A549 (cell line): ENCODE data around the gene MPP3.

Experiments
- BHLHE40 ChIP-seq: IDR thresholded peaks from 2 replicates; pipeline ENCODE4 v1.6.1; 2012; ENCODE audit warnings: low read depth, low read length, inconsistent platforms
- CHD4 ChIP-seq: fragments of 200-600 bp; sonication (generic); IDR thresholded peaks from 2 replicates; pipeline ENCODE4 v1.6.1; 2016; ENCODE audit warnings: antibody characterized with exemption, mild to moderate bottlenecking, borderline replicate concordance
- EHMT2 ChIP-seq: fragments of 200-600 bp; sonication (generic); IDR thresholded peaks from 2 replicates; pipeline ENCODE4 v1.6.1; 2016; ENCODE audit warnings: antibody characterized with exemption, low read depth, mild to moderate bottlenecking, moderate library complexity
- EP300 ChIP-seq, 2 experiments: fragments of >200 bp; sonication (Bioruptor Twin); formaldehyde crosslinking; IDR thresholded peaks; 2 replicates in 1 of 2; 3 replicates in 1 of 2; pipeline ENCODE4 v1.6.1; 2016 to 2017
- HOXB13 ChIP-seq: fragments of 250-450 bp; sonication (Bioruptor Pico); IDR thresholded peaks from 2 replicates; pipeline ENCODE4 v1.5.0; 2020; ENCODE audit warnings: low read depth, mild to moderate bottlenecking, moderate library complexity
- JUN ChIP-seq, 2 experiments: fragments of >200 bp; sonication (Bioruptor Twin); formaldehyde crosslinking; IDR thresholded peaks; 2 replicates in 1 of 2; 3 replicates in 1 of 2; pipeline ENCODE4 v1.6.1; 2016 to 2017
- JUNB ChIP-seq: fragments of >200 bp; sonication (Bioruptor Twin); formaldehyde crosslinking; IDR thresholded peaks from 2 replicates; pipeline ENCODE4 v1.6.1; 2016
- NR3C1 ChIP-seq: fragments of >200 bp; sonication (Bioruptor Twin); formaldehyde crosslinking; IDR thresholded peaks from 3 replicates; pipeline ENCODE4 v1.6.1; 2017
- POLR2A ChIP-seq: IDR thresholded peaks from 2 replicates; pipeline ENCODE4 v1.6.1; 2012; ENCODE audit warnings: mild to moderate bottlenecking, low read length
- RAD21 ChIP-seq, 2 experiments: fragments of >200 bp in 1 of 2; sonication (Bioruptor Twin) in 1 of 2; formaldehyde crosslinking in 1 of 2; IDR thresholded peaks in 1 of 2; conservative IDR thresholded peaks in 1 of 2; 2 replicates in 1 of 2; 3 replicates in 1 of 2; pipeline ENCODE4 v1.6.1; 2012 to 2018; ENCODE audit warnings: inconsistent platforms in 1 of 2
- REST ChIP-seq: fragments of 200-600 bp; sonication (generic); IDR thresholded peaks from 2 replicates; pipeline ENCODE4 v1.6.1; 2016; ENCODE audit warnings: antibody characterized with exemption, mild to moderate bottlenecking, moderate library complexity
- RFX5 ChIP-seq: fragments of 450-650 bp; IDR thresholded peaks from 2 replicates; pipeline ENCODE4 v1.7.1; 2014; ENCODE audit warnings: antibody characterized with exemption, mild to moderate bottlenecking, moderate library complexity
- TF ChIP-seq, protein P1 (sequence below): fragments of >200 bp; sonication (Bioruptor Twin); formaldehyde crosslinking; IDR thresholded peaks from 3 replicates; pipeline ENCODE4 v1.5.1; 2016

- TF ChIP-seq, protein P1, sequence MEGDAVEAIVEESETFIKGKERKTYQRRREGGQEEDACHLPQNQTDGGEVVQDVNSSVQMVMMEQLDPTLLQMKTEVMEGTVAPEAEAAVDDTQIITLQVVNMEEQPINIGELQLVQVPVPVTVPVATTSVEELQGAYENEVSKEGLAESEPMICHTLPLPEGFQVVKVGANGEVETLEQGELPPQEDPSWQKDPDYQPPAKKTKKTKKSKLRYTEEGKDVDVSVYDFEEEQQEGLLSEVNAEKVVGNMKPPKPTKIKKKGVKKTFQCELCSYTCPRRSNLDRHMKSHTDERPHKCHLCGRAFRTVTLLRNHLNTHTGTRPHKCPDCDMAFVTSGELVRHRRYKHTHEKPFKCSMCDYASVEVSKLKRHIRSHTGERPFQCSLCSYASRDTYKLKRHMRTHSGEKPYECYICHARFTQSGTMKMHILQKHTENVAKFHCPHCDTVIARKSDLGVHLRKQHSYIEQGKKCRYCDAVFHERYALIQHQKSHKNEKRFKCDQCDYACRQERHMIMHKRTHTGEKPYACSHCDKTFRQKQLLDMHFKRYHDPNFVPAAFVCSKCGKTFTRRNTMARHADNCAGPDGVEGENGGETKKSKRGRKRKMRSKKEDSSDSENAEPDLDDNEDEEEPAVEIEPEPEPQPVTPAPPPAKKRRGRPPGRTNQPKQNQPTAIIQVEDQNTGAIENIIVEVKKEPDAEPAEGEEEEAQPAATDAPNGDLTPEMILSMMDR = no peak
- TF ChIP-seq RFX5 = no peak
- no peak for TF ChIP-seq HOXB13 (CRISPR knock-in tag)
- TF ChIP-seq RAD21 (conservative IDR thresholded peaks at IDR 0.05 in 1 of 2, IDR thresholded peaks at IDR 0.05 in 1 of 2) = no peak
- no peak for TF ChIP-seq JUN (IDR thresholded peaks at IDR 0.05)
- TF ChIP-seq CHD4 = no peak
- TF ChIP-seq NR3C1 = no peak
- TF ChIP-seq EP300 (IDR thresholded peaks at IDR 0.05) = no peak
- TF ChIP-seq BHLHE40 = no peak
- no peak for TF ChIP-seq REST
- TF ChIP-seq JUNB = no peak
- no peak for TF ChIP-seq POLR2A
- no peak for TF ChIP-seq EHMT2
Observed at GRCh38 chr17:43831633-43832032, 1.3 kb downstream of the MPP3 start.
